ENCODE data around the gene POLR1B. TPM values are rescaled to one million over a fixed set of nuclear protein-coding genes. Genes with fewer than 3 reads are reported as not detected.

Gene POLR1B
- total and polyA plus RNA-seq, 10 of the 15 experiments (the other 5 are each of a cell fraction or from before 2014, with no cell fraction given): 13.4 to 55.8 (median 35.9) TPM

DNA sequence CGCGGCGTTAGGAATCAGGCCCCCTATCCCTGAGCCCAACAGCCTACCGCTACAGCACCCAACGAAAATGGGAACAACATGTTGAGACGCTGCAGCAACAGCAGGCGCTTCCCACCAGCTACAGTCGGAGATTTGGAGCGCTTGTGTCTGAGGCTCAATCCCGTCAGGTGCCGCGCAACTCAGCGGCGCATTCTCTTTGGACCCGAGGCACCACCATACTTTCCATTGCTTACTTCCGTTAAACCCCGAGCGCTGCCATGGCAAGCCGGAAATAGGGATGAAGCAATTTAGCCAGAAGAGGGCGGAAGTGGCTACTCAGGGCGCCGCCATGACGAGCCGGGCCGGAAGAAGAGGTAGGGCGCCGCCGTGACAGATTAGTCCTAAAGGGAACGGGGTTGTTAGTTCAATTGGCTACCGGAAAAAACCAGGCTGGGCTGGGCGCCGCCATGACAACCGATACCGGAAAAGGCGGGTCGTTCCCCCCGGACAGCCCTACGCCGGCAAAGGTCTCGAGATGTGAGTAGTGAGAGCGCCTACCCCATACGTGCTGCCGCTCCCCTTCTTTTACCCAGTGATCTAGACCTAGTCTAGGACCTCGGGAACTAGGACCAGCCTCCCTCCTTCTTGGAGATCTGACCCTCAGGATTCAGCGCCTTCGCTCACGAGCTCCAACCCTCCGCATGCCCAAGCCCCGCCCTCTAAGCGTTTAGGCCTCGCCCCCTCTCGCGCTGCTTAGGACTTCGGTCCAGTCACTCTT is 42.0 kb downstream of the POLR1B start, which contains the start of gene CHCHD5:
Gene CHCHD5, plus strand, starts transcription at position 476 of the 757 bp plus-strand sequence. Its CDS starts 39 bp downstream, at position 515.
- peaks cover 11% of the 10 kb centered on the region for H3K79me2 ChIP-seq (ENCODE audit: control insufficient read depth, insufficient read depth, low read length)
- in situ Hi-C loops (cut with MboI) (loop anchor here (5.0 kb wide), 1 partner anchor 102 kb away; the partner anchor contains the start of gene TTL), intact Hi-C loops (cut with micrococcal nuclease; ENCODE audit: unreplicated experiment) (loop anchor here (5.0 kb wide), 2 partner anchors 462 to 527 kb away; partner anchors contain the start of gene TMEM87B)
- WGBS (ENCODE audit: insufficient coverage, insufficient replicate concordance, low lambda C conversion rate, missing lambda C conversion rate): 4% methylated on average over 54 of the region's 54 CpGs
- H4K20me1 ChIP-seq (ENCODE audit: control insufficient read depth, insufficient read depth): no peaks in the 10 kb centered on the region
- BruUV-seq (replicated peaks): TSS peak; percentile 73
- RAD21 ChIA-PET (ENCODE audit: unreplicated experiment): interaction anchor here (0.9 to 4.3 kb wide), 17 partner anchors 16 to 529 kb away, joined by 3 to 28 read pairs (median 5); partner anchors contain the start of genes SLC20A1, TMEM87B and ZC3H8
- FAIRE-seq (peak; percentile 93), DNase-seq (ENCODE audit: low read depth, low spot score) (peak; percentile 81), ATAC-seq (peak; percentile 91)
- H3K4me1 ChIP-seq (ENCODE audit: control insufficient read depth, insufficient read depth, low read length): peaks cover 20% of the 10 kb centered on the region
- CTCF ChIA-PET: interaction anchor here (1.0 to 4.6 kb wide), 23 partner anchors 10 to 463 kb away, joined by 3 to 40 read pairs (median 4); partner anchors contain the start of genes SLC20A1 and ZC3H8
- H3K27ac ChIP-seq (ENCODE audit: control insufficient read depth, insufficient read depth): peak within 1 kb of the TSS; percentile 95
- no peaks in the 10 kb centered on the region for H3K27me3 ChIP-seq (replicated peaks in 1 of 2; ENCODE audit: control insufficient read depth in 2 of 2, insufficient read depth in 2 of 2, low read length in 1 of 2)
- peak within 1 kb of the TSS; percentile 89 for H3K4me3 ChIP-seq
- SMC1A ChIA-PET (ENCODE audit: uncharacterized antibody, unreplicated experiment): interaction anchor here (1.0 to 4.3 kb wide), 11 partner anchors 15 to 463 kb away, joined by 3 to 18 read pairs (median 5); no protein-coding TSS in a partner anchor
- H3K9me3 ChIP-seq (replicated peaks; ENCODE audit: control insufficient read depth, insufficient read depth, low read length): no peaks in the 10 kb centered on the region
- H3K4me2 ChIP-seq (ENCODE audit: control insufficient read depth, insufficient read depth): peak within 1 kb of the TSS; percentile 98
- H3K9ac ChIP-seq (ENCODE audit: control insufficient read depth, insufficient read depth, low read length): peak within 1 kb of the TSS; percentile 92
- H3K36me3 ChIP-seq (ENCODE audit: control insufficient read depth in 2 of 2, insufficient read depth in 2 of 2, low read length in 1 of 2): peaks cover 0 to 4% of the 10 kb centered on the region in 2 experiments; a peak in 1 of 4 replicates
- H2AFZ ChIP-seq (ENCODE audit: control insufficient read depth, low read depth, low read length): peak within 1 kb of the TSS; percentile 99
- POLR2A ChIA-PET: interaction anchor here (0.6 to 2.5 kb wide), 8 partner anchors 47 to 685 kb away, joined by 3 to 12 read pairs (median 4); partner anchors contain the start of gene TMEM87B
- no peak for TF ChIP-seq ATF2 (IDR thresholded peaks at IDR 0.05; ENCODE audit: low read length)
- TF ChIP-seq ESRRA (IDR thresholded peaks at IDR 0.05; ENCODE audit: low read length): no peak
- TF ChIP-seq, protein P1, sequence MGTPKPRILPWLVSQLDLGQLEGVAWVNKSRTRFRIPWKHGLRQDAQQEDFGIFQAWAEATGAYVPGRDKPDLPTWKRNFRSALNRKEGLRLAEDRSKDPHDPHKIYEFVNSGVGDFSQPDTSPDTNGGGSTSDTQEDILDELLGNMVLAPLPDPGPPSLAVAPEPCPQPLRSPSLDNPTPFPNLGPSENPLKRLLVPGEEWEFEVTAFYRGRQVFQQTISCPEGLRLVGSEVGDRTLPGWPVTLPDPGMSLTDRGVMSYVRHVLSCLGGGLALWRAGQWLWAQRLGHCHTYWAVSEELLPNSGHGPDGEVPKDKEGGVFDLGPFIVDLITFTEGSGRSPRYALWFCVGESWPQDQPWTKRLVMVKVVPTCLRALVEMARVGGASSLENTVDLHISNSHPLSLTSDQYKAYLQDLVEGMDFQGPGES (IDR thresholded peaks at IDR 0.05): no peak
- TF ChIP-seq ZZZ3 (IDR thresholded peaks at IDR 0.05; ENCODE audit: control insufficient read depth, insufficient read length, low read depth): no peak
- TF ChIP-seq YBX1 (IDR thresholded peaks at IDR 0.05): no peak
- peak; percentile 42; the same call in 1 of the 2 replicates for TF ChIP-seq CBFB (IDR thresholded peaks at IDR 0.05; ENCODE audit: low read depth)
- peak in 1 of 2 experiments; percentile 47; a peak in 1 of 4 replicates for TF ChIP-seq BHLHE40 (IDR thresholded peaks at IDR 0.05; ENCODE audit: borderline replicate concordance in 1 of 2, low read depth in 2 of 2, low read length in 1 of 2)
- TF ChIP-seq, protein P2, sequence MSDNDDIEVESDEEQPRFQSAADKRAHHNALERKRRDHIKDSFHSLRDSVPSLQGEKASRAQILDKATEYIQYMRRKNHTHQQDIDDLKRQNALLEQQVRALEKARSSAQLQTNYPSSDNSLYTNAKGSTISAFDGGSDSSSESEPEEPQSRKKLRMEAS (IDR thresholded peaks at IDR 0.05; ENCODE audit: low read depth, low read length): no peak; the same call in none of the 2 replicates
- no peak for TF ChIP-seq TCF12 (IDR thresholded peaks at IDR 0.05; ENCODE audit: low read depth, low read length)
- TF ChIP-seq ZSCAN29 (IDR thresholded peaks at IDR 0.05): no peak
- TF ChIP-seq, protein P3, sequence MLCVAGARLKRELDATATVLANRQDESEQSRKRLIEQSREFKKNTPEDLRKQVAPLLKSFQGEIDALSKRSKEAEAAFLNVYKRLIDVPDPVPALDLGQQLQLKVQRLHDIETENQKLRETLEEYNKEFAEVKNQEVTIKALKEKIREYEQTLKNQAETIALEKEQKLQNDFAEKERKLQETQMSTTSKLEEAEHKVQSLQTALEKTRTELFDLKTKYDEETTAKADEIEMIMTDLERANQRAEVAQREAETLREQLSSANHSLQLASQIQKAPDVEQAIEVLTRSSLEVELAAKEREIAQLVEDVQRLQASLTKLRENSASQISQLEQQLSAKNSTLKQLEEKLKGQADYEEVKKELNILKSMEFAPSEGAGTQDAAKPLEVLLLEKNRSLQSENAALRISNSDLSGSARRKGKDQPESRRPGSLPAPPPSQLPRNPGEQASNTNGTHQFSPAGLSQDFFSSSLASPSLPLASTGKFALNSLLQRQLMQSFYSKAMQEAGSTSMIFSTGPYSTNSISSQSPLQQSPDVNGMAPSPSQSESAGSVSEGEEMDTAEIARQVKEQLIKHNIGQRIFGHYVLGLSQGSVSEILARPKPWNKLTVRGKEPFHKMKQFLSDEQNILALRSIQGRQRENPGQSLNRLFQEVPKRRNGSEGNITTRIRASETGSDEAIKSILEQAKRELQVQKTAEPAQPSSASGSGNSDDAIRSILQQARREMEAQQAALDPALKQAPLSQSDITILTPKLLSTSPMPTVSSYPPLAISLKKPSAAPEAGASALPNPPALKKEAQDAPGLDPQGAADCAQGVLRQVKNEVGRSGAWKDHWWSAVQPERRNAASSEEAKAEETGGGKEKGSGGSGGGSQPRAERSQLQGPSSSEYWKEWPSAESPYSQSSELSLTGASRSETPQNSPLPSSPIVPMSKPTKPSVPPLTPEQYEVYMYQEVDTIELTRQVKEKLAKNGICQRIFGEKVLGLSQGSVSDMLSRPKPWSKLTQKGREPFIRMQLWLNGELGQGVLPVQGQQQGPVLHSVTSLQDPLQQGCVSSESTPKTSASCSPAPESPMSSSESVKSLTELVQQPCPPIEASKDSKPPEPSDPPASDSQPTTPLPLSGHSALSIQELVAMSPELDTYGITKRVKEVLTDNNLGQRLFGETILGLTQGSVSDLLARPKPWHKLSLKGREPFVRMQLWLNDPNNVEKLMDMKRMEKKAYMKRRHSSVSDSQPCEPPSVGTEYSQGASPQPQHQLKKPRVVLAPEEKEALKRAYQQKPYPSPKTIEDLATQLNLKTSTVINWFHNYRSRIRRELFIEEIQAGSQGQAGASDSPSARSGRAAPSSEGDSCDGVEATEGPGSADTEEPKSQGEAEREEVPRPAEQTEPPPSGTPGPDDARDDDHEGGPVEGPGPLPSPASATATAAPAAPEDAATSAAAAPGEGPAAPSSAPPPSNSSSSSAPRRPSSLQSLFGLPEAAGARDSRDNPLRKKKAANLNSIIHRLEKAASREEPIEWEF (IDR thresholded peaks at IDR 0.05; ENCODE audit: insufficient replicate concordance, low read depth, low read length): no peak
- no peak for TF ChIP-seq MYB (IDR thresholded peaks at IDR 0.05; ENCODE audit: borderline replicate concordance, low read depth, low read length)
- no peak; the same call in 1 of the 2 replicates for TF ChIP-seq NBN (IDR thresholded peaks at IDR 0.05)
- TF ChIP-seq ZNF384 (IDR thresholded peaks at IDR 0.05; ENCODE audit: borderline replicate concordance, low read depth, low read length): 0 out of 2 replicates have a peak, but pooled peaks have one; percentile 9

All from GM12878 (cell line).